CD4-positive, alpha-beta T cell treated with Interleukin-17A for 4 hours (primary cell): ENCODE measurements around the gene SYTL4.
"Not testable (repeated sequence)": the region's sequence is repeated elsewhere in the genome, so short reads cannot be mapped to it uniquely, and the experiment has no call there.

Experiments used
- DNase-seq: peaks from one replicate; pipeline ENCODE4 v3.0.0-alpha.2; 2020; ENCODE audit warnings: mixed read lengths

The SYTL4 gene

GRCh38 chrX:100731441-100732281 is at the start of gene SYTL4:
Gene SYTL4, minus strand, starts transcription at chrX:100732121. Its CDS starts 30,084 bp downstream, at chrX:100702037.
- no peak for DNase-seq

GRCh38 chrX:100769439-100769838 is 37.5 kb upstream of the SYTL4 start:
- DNase-seq: not testable (repeated sequence)

- DNase-seq: peak; percentile 91
Observed at GRCh38 chrX:100768679-100769338, 36.9 kb upstream of the SYTL4 start.

GRCh38 chrX:100750883-100751282 is 19.0 kb upstream of the SYTL4 start:
- DNase-seq: no peak

GRCh38 chrX:100748108-100748507 is 16.2 kb upstream of the SYTL4 start:
- DNase-seq: no peak

GRCh38 chrX:100747703-100748102 is 15.8 kb upstream of the SYTL4 start:
- DNase-seq: no peak

- DNase-seq: no peak
Observed at GRCh38 chrX:100747090-100747489, 15.2 kb upstream of the SYTL4 start.

GRCh38 chrX:100745806-100746537 is 14.1 kb upstream of the SYTL4 start:
- DNase-seq: no peak

GRCh38 chrX:100745205-100745604 is 13.3 kb upstream of the SYTL4 start:
- DNase-seq: no peak

- DNase-seq: no peak
Observed at GRCh38 chrX:100743009-100743607, 11.2 kb upstream of the SYTL4 start.

GRCh38 chrX:100724006-100724405 is 7.9 kb downstream of the SYTL4 start:
- DNase-seq: not testable (repeated sequence)

- no peak for DNase-seq
Observed at GRCh38 chrX:100721328-100721727, 10.6 kb downstream of the SYTL4 start.

GRCh38 chrX:100720301-100720700 is 11.6 kb downstream of the SYTL4 start:
- no peak for DNase-seq

- no peak for DNase-seq
Observed at GRCh38 chrX:100719139-100719538, 12.8 kb downstream of the SYTL4 start.

- no peak for DNase-seq
Observed at GRCh38 chrX:100717363-100717762, 14.6 kb downstream of the SYTL4 start.

GRCh38 chrX:100710816-100711215 is 21.1 kb downstream of the SYTL4 start:
- DNase-seq: no peak

GRCh38 chrX:100704581-100705203 is 27.2 kb downstream of the SYTL4 start:
- no peak for DNase-seq

GRCh38 chrX:100700809-100701208 is 31.1 kb downstream of the SYTL4 start:
- no peak for DNase-seq

- DNase-seq: no peak
Observed at GRCh38 chrX:100698551-100698950, 33.4 kb downstream of the SYTL4 start.

GRCh38 chrX:100696699-100697351 is 35.1 kb downstream of the SYTL4 start:
- DNase-seq: no peak

GRCh38 chrX:100695991-100696390 is 35.9 kb downstream of the SYTL4 start:
- no peak for DNase-seq

GRCh38 chrX:100695302-100695701 is 36.6 kb downstream of the SYTL4 start:
- no peak for DNase-seq
